Right lobe of liver (tissue), 6 donors: Measurements from ENCODE around the gene CCNG1. TPM values are rescaled to one million over a fixed set of nuclear protein-coding genes. Genes with fewer than 3 reads are reported as not detected.
"Not testable (repeated sequence)": the region's sequence is repeated elsewhere in the genome, so short reads cannot be mapped to it uniquely, and the experiment has no call there.

ENCODE experiments used
- ATAC-seq, 4 donors: fragments of 200-7000 bp; cut with Tn5 transposase; one replicate each; pipeline ENCODE4 v1.9.1; 2020; ENCODE audit warnings: mild to moderate bottlenecking in 4 of 4, moderate library complexity in 4 of 4
- DNase-seq, 3 donors: peaks; one replicate each; pipeline ENCODE4 v3.0.0-alpha.2; 2020
- H3K27ac ChIP-seq, 3 donors: fragments of 200-600 bp; one replicate each; pipeline ENCODE4 v1.8.0; 2022
- H3K27me3 ChIP-seq, 2 donors: fragments of 200-600 bp; one replicate each; pipeline ENCODE4 v1.8.0; 2022
- H3K36me3 ChIP-seq, 4 donors: fragments of 200-600 bp; sonication (generic) in 1 of 4; one replicate each; pipeline versions ENCODE4 v1.5.1 to v1.8.0; 2017 to 2022; ENCODE audit warnings: control low read depth in 1 of 4
- H3K4me1 ChIP-seq, 4 donors: fragments of 200-600 bp; sonication (generic) in 1 of 4; one replicate each; pipeline versions ENCODE4 v1.5.1 to v1.8.0; 2017 to 2022; ENCODE audit warnings: control low read depth in 1 of 4
- H3K4me3 ChIP-seq, 3 donors: fragments of 200-600 bp; one replicate each; pipeline ENCODE4 v1.8.0; 2022
- H3K9me3 ChIP-seq, 4 donors: fragments of 200-600 bp; sonication (generic) in 1 of 4; one replicate each; pipeline versions ENCODE4 v1.5.1 to v1.8.0; 2017 to 2022; ENCODE audit warnings: control low read depth in 1 of 4
- POLR2A ChIP-seq: fragments of 450-650 bp; IDR thresholded peaks from one replicate; pipeline ENCODE4 v1.6.1; 2017; ENCODE audit warnings: antibody characterized with exemption, mild to moderate bottlenecking
- WGBS: methylation state at CpG from one replicate; pipeline ENCODE4 v1.1.6; 2018; ENCODE audit warnings: low coverage, low lambda C conversion rate; ENCODE audit not compliant: insufficient coverage; ENCODE audit errors: missing lambda C conversion rate; 5-methylcytosine and 5-hydroxymethylcytosine counted together
- intact Hi-C, 2 donors: fragments of 100-400 bp; cut with DNase I; formaldehyde crosslinking; loops; one replicate each; pipeline versions ENCODE4 v1.11.2 to v1.14.1; 2022
- total RNA-seq, 6 experiments: library from RNA; depleted of rRNA in 2 of 6; stranded (reverse); fragments of >200 nt in 2 of 6; fragmentation: NEBNext Ultra II Directional in 3 of 6; extraction: Animal tissue kit (Norgen Biotek cat#: 25700) in 3 of 6; gene quantifications; one replicate each; pipeline versions ENCODE4 v1.1.0 to v1.2.4, GENCODE V29; 2016 to 2023
- TF ChIP-seq, protein P1 (sequence below), 4 donors: fragments of 200-600 bp in 3 of 4; fragments of 450-650 bp in 1 of 4; IDR thresholded peaks; one replicate each; pipeline versions ENCODE4 v1.5.1 to v1.8.0; 2016 to 2022; ENCODE audit warnings: antibody characterized with exemption in 4 of 4, mild to moderate bottlenecking in 2 of 4
- donor health status: DM: no; HTN: yes; CAD: no.
- donor health status: DM: no; HTN: no; CAD: no.
- donor health status: DM: no; HTN: no; CAD: no.
- donor health status: DM: no; HTN: yes; CAD: no.
- donor health status: DM: no; HTN: yes; CAD: no.

CCNG1 gene
- total RNA-seq, 6 experiments from 2014 or later, result 47.7 to 146 (median 80.1) TPM

DNA sequence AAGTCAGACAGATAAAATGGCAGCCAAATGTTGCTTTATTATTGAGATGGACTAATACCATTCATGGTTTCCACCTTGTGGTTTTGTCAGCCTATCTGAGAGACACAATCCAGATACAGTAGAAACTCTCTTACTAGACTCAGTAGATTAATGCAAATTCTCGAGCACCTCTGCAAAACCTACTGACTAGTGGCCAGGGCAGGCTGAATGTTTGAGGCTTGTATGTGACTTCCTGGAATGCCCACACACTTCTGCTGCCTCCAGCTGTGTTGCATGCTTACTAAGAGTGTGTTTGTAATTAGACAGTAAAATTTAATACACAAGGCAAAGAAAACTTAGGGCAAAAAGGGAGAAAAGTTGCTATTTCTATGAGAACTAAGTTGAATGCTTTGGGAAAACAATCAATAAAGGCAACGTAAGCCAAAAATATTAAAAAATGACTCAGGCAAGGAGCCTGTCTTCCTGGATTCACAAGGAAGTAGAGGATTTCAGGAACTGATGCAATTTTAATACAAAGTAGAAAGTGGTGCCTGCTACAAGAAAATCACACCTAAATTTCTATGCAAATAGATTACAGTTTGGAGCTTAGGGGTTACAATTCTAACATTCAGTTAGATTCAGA, 30.2 kb upstream of the CCNG1 start:
- no peak overlapping the region for H3K27ac ChIP-seq
- TF ChIP-seq, protein P1, sequence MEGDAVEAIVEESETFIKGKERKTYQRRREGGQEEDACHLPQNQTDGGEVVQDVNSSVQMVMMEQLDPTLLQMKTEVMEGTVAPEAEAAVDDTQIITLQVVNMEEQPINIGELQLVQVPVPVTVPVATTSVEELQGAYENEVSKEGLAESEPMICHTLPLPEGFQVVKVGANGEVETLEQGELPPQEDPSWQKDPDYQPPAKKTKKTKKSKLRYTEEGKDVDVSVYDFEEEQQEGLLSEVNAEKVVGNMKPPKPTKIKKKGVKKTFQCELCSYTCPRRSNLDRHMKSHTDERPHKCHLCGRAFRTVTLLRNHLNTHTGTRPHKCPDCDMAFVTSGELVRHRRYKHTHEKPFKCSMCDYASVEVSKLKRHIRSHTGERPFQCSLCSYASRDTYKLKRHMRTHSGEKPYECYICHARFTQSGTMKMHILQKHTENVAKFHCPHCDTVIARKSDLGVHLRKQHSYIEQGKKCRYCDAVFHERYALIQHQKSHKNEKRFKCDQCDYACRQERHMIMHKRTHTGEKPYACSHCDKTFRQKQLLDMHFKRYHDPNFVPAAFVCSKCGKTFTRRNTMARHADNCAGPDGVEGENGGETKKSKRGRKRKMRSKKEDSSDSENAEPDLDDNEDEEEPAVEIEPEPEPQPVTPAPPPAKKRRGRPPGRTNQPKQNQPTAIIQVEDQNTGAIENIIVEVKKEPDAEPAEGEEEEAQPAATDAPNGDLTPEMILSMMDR (IDR thresholded peaks at IDR 0.05), result no peak
- TF ChIP-seq POLR2A, result no peak
- no peaks in the 10 kb centered on the region for H3K27me3 ChIP-seq
- intact Hi-C loops, result no loop called here
- no peak for DNase-seq
- WGBS, result 35% methylated on average over 2 of the region's 2 CpGs
- peak in 1 of 4 donors; percentile 18 for ATAC-seq
- no peaks in the 10 kb centered on the region for H3K36me3 ChIP-seq
- H3K4me1 ChIP-seq, result no peaks in the 10 kb centered on the region
- H3K9me3 ChIP-seq, result no peaks in the 10 kb centered on the region
- no peak overlapping the region for H3K4me3 ChIP-seq

DNA sequence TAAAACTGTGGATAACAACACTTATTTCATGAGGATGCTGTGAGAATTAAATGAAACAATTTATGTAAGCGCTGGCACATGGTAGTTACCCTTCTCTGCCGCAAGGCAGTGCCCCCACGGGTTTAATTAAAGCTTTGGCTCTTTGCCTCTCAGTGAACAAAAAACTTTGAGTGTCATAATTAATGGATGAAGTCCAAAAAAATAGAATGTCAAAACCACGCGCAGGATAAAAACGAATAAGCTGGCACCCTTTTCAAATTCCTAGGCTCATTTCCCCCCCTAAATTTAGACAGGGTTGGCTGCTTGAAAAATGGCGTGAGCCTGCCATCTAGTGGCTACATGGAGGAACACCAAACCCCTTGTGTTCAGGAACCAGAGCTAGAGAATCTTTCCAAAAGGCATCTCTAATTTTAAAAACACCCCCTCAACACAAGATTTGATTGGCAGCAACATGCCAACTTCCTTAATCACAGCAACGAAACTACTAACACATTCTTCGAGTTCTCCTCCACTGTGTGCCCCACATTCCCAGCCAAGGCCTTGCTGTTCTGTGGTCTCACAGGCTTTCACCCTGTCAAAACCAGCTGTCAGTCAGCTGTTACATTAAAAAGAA, 29.0 kb upstream of the CCNG1 start:
- peak; percentile 83 to 95 (median 88) for ATAC-seq
- TF ChIP-seq, protein P1 (IDR thresholded peaks at IDR 0.05), result peak; percentile 84 to 91 (median 87)
- TF ChIP-seq POLR2A, result no peak
- no peak overlapping the region for H3K27ac ChIP-seq
- H3K9me3 ChIP-seq, result no peaks in the 10 kb centered on the region
- peak in 2 of 3 donors; percentile 39 to 59 for DNase-seq
- no peaks in the 10 kb centered on the region for H3K27me3 ChIP-seq
- no peaks in the 10 kb centered on the region for H3K36me3 ChIP-seq
- no peak overlapping the region for H3K4me3 ChIP-seq
- intact Hi-C loops, result no loop called here
- no peaks in the 10 kb centered on the region for H3K4me1 ChIP-seq
- 13% methylated on average over 9 of the region's 9 CpGs for WGBS

DNA sequence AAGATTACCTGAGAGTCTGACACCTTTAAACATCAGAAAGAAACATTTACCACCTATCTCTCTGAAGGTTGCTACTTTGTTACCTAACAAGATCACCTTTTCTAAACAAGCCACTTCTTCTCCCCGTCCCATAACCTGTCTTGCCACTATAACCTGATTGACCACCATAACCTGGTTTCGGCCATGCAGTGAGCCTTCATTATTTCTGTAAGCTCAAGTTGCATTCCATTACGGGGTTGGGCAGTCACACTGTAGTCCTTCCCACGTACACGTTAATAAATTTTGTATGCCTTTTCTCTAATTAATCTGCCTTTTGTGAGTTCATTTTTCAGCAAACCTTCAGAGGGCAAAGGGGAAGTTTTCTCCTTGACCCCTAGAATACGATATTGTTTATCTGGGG, 28.0 kb upstream of the CCNG1 start:
- TF ChIP-seq POLR2A, result no peak
- TF ChIP-seq, protein P1 (IDR thresholded peaks at IDR 0.05), result no peak
- WGBS, result 64% methylated on average over 6 of the region's 6 CpGs
- Histone ChIP-seq H3K4me1 (no peaks in the 10 kb centered on the region), H3K27me3 (no peaks in the 10 kb centered on the region), H3K36me3 (no peaks in the 10 kb centered on the region), H3K9me3 (no peaks in the 10 kb centered on the region), H3K27ac (no peak overlapping the region), H3K4me3 (no peak overlapping the region)
- DNase-seq (no peak), ATAC-seq (no peak)
- intact Hi-C loops, result no loop called here

DNA sequence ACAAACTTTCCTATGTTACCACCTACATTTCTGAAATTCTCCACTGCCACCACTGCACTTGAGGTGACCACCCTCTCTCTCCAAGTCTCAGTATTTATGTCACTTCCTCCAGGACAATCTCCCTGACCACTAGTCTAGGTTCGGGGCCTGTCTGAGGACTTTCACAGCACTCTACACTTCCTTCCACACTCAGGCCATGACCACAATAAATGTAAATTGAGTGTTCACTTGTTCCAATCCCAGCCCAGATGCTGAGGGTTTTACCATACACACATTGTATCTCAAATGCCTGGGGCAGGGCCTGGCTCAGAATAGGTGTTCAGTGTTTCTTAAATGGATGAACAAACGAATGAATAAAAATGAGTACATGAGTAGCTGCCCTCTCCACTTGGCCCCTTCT, 26.9 kb upstream of the CCNG1 start:
- Histone ChIP-seq H3K9me3 (no peaks in the 10 kb centered on the region), H3K4me1 (no peaks in the 10 kb centered on the region), H3K4me3 (no peak overlapping the region), H3K36me3 (no peaks in the 10 kb centered on the region), H3K27ac (no peak overlapping the region), H3K27me3 (no peaks in the 10 kb centered on the region)
- 58% methylated on average over 2 of the region's 2 CpGs for WGBS
- intact Hi-C loops, result no loop called here
- ATAC-seq, result no peak
- TF ChIP-seq POLR2A, result no peak
- TF ChIP-seq, protein P1 (IDR thresholded peaks at IDR 0.05), result no peak
- no peak for DNase-seq

DNA sequence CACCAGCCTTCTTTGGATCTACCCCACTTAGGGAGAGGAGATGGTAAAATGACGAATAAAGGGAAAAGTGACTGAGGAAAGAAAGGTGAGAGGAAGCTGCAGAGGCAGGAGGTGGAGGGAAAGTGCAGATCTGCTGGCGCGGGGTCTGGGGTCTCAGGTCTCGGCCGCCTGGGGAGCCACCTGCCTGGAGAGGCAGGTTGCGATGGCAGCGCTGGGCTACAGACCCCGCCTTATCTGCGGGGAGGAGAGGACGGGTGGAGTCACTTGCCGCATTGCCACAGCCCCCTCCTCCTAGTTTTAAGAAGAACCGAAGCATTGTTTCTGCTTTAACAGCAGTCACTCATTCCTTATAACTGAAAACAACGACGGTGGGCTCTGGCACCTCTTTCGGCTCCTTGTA, 21.7 kb upstream of the CCNG1 start:
- H3K27ac ChIP-seq, DNase-seq, H3K9me3 ChIP-seq, H3K4me1 ChIP-seq, H3K36me3 ChIP-seq, H3K27me3 ChIP-seq, ATAC-seq, intact Hi-C loops, H3K4me3 ChIP-seq: not testable (repeated sequence)
- 51% methylated on average over 7 of the region's 15 CpGs for WGBS
